HG02938 (cell line): Measurements from ENCODE around the gene NFATC1.

ENCODE experiments used
- ATAC-seq: cut with Tn5 transposase; IDR thresholded peaks from one replicate; pipeline ENCODE4 v1.9.1; 2021; ENCODE audit warnings: mild to moderate bottlenecking, moderate library complexity; ENCODE audit not compliant: unreplicated experiment

The NFATC1 gene

DNA sequence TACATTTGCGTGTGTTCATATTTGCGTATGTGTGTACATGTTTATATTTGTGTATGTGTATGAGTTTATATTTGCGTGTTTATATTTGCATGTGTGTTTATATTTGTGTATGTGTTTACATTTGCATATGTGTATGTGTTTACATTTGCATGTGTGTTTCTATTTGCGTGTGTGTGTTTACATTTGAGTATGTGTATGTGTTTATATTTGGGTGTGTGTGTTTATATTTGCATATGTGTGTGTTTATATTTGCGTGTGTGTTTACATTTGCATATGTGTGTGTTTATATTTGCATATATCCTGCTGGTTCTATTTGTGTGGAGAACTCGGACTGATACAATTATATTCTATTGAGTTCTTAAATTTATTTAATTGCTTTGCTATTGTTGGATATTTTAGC is 168.7 kb downstream of the NFATC1 start:
- no peak for ATAC-seq

DNA sequence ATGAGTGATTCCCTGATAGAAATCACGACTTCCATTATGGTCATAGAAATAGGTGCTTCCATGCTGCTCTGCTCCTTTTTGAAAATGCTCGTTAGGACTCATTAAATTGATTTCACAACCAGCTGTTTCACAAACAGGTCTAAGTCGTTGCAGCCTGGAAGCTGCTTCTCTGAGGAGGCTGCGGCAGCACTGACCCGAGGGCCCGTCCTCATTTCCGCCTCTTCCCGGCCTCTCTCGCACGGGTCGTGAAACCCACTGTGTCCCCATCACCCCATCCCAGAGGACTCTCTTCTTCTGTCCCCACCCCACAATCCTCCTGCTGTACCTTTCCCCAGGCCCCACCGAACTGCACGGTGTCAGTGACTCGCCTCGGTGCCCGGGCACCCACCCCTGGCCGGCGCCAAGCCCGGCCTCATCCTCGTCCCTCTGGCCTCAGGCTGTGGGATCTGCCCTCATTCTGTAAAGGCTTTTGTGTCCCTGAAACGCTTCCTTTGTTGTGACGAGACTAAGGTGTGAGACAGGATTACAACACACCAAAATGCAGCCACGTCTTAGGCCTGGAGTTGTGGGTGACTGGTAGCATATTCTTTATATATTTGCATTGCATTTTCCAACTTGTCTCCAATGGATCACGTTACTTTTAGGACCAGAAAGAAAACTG is 171.2 kb downstream of the NFATC1 start:
- ATAC-seq, result no peak

DNA sequence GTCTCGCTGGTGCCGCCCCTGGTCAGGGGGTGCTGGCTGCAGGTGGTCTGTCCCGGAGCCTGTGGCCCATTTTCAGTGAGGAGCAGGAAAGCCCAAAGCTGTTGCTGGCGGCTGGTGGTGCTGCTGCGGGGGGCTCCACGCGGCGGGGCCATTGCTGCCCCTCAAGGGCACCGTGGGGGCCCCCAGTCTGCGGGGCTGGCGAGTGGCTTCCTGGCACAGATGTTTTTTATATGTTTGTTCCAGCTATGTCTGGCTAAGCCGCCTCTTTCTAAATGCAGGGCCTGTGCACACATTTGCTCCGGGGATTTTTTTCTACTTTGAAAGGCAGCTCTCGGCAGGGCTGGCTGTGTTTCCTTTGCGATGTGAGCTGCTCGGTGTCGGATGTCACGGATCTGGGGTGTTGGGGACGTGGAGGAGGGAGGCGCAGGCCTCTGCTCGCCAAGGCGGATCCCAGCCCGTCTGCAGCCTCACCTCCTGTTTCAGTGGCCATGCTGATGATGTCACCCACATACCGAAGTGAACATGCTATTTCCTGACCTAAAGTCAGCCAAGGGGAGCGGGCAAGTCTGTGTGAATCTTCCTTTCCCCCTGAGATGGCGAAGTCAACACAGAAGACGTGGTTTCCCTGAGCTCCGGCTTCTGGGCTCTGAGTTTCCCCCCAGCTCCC is 171.9 kb downstream of the NFATC1 start:
- ATAC-seq, result no peak

DNA sequence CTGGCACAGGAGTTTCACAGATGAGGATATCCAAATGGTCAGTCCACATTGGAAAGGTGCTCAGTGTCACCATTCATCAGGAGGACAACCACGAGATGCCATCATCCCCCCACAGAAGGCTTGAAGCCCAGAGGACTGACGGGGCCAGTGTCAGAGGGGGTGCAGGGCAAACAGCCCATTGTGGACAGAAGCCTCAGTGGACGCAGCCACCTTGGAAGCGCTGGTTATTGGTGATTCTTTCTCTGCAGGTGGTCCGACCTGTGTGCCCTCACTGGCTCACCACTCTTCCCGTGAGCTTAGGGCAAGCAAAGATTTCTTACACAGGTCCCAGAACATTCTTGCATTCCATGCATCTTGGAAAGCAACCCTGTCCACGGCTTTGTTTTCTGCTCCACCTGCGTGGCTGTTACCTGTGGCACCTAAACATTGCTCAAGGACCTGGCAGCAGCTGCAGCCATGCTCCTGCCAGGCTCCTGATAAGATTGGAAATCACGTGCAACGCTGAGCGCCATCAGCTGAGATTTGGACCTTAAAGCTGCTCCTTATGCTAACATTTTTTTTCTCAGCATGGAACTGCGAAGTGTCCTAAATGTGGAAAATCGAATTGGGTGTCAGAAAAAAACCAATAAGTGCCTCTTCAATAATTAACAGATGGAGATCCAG is 172.9 kb downstream of the NFATC1 start:
- ATAC-seq, result no peak

DNA sequence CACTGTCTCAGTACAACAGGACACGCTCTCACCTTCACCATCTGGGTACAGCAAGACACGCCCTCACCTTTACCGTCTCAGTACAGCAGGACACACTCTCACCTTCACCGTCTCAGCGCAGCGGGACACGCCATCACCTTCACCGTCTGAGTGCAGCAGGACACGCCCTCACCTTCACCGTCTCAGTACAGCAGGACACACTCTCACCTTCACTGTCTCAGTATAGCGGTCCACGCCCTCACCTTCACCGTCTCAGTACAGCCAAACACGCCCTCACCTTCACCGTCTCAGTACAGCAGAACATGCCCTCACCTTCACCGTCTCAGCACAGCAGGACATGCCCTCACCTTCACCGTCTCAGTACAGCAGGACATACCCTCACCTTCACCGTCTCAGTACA is 174.0 kb downstream of the NFATC1 start:
- ATAC-seq, result no peak

DNA sequence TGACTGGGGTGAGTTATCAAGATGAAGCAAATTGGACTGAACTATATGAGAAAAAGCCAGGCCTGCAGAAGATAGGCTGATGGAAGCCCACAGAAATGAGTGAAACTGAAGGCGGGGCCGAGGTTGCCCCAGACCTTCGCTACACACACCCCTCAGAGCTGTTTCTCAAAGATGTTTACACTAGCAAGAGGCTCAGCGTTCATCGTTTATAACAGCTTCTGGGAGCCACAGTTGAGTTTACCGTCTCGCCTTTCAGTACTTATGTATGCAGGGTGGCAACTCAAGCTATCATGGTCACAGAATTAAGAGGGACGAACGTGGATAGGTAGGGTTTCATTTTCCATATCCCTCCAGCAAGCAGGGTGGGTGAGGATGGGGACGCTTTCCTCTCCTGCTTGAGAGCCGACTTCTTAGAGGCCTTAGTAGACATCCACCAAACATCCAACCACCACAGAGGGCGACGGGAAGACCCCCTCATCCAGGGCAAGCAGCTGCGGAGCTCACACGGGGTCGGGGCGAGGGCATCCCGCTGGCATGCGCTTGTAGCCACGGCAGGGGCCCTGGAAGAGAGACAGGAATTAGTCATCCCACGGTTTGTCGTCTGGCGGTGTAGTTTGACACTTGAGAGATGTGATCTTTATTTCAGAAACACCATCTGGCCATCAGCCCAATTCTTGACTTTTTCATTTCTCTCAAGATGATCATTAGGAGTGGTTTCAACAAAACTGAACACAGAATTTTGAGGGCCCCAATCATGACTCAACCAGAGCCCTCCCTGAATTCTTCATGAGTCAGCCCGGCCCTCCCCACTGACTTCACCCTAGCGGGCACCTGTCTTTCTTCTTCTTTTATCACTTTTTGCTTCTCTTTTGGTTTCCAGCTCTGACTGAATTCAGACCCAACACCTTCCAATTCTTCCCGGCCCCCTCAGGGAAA is 174.8 kb downstream of the NFATC1 start:
- ATAC-seq, result no peak

DNA sequence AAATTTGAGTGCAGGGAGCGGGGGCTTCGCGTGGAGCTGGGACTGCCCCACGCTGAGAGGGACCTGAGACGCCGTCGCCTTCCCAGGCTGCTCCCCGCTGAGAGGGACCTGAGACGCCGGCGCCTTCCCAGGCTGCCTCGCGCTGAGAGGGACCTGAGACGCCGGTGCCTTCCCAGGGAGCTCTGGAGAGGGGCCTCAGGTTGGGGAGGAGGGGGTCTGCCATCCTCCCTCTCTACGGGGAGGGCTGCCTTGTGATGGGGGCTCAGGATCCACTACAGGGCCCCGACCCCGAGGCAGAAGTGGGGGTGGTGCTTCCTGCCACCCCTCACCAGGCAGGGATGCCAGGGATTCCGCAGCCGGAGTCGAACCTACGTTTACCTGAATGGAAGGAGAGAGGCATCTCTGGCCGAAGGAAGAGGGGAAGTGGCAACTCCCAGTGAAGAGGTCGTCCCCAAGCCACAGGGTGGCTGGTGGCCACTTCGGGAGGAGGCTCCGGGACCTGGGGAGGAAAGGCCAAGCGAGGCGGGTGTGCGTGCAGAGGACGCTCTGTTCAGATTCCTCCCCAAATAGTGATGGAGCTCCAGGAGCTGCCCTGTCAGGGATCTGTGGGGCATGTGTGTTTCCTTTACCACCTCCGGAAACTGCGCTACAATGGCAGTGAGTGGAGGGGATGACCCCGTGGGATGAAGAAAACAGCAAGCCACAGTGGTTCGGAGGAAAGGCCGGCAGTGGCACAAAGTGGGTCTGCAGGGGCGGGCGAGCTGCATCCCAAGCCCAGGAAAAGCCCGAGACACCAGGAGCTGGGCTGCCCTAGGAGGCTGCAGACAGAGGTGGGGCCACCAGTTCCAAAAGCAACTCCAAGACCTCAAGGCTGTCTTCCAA is 175.7 kb downstream of the NFATC1 start:
- ATAC-seq, result no peak

DNA sequence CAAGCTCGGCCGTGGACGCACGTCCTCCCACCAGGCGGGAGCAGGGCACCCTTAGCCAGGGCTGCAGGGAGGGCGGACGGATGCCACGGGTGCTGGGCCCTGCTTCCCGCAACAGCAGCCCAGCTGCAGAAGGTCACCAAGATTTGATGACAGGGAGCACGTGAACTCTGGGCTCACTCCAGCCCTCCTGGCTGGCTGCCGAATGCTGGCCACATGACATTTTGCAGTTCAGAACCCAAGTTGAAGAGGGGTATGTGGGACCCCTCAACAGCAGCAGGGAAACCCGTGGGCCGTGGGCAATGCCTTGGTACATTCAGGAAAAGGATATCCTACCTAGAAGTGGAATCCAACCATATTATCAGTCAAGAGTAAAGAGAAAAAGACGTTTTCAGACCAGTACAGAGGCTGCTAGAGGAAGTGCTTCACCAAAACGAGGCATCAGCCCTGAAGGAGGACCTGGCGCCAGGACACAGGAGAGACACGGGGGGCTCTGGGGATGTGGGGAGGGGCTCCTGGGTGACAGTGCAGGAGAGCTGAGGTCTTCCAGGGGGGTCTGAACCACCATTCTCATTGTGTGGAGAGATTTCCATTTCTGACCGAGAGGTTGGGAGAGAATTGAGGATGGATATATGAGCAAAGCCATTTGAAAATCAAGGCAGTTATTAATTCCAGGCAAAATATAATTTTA is 176.5 kb downstream of the NFATC1 start:
- no peak for ATAC-seq

DNA sequence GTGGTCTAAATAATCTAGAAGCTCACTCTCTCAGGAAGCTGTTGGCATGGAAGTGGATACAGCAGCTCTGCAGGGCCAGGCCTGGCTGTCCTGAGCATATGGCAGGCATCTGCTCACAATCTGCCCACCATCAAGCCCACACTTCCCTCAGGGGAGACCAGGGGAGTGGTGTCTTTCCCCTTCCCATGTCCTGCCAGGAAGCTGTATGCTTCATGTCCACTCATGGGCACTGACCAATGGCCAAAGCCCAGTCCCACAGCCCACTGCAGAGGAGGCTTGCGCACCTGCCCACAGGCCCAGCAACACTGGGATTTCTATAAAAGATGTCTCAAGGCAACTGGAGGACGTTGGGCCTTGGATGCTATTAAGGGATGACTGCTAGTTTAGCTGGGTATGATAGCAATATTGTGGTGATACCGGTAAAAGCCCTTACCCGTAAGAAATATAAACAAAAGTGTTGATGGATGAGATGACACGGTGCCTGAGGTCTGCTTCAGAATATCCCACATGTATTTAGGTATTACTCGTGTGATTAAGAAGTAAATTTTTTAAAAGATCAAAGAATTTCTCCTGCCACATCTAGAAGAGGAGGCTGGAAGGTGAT is 177.2 kb downstream of the NFATC1 start:
- ATAC-seq, result no peak

DNA sequence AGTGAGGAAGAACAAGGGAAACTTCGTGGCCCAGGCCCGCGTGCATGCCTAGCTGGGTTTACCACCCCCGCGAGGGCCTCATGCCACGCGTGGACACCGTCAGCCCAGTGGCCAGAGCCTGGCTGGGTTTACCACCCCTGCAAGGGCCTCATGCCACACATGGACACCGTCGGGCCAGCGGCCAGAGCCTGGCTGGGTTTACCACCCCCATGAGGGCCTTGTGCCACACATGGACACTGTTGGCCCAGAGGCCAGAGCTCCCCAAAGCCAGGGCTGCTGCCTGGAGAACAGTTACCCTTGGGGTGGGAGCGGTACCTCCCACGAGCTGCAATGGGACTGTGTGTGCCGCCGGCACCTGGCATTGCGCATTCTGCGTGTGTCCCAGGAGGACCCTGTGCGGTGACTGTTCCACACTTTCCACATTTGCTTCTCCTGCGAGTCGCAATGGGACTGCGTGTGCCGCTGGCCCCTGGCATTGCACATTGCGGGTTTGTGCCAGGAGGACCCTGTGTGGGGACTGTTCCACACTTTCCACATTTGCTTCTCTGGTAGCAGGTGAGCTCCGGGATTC is 178.3 kb downstream of the NFATC1 start:
- ATAC-seq, result no peak

DNA sequence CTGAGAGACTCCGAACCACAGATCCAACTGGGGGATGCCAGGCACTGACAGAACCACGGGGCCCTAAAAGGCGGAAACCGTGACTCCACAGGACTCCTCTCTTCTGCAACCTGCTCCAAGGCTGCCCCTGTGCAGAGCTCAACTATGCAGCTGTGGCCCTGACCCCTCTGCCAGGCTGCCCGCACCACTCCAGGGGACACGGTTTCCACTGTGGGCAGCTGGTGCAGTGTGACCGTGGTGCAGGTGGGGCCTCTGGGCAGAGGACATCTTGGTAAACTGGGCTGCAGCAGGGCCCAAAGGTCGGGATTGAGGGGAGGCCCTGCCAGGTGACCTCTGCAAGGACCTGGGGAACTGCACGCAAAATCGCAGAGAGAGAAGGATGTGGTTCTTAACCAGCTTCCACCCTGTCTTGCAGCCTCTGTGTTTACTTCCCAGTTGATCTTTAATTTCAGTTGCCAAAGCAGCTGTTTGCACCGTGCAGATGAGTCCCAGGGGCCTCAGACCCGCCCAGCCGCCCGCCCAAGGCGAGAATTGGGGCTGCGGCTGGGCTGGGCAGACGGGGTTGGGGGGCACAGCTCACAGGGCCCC is 179.3 kb downstream of the NFATC1 start:
- ATAC-seq, result no peak

DNA sequence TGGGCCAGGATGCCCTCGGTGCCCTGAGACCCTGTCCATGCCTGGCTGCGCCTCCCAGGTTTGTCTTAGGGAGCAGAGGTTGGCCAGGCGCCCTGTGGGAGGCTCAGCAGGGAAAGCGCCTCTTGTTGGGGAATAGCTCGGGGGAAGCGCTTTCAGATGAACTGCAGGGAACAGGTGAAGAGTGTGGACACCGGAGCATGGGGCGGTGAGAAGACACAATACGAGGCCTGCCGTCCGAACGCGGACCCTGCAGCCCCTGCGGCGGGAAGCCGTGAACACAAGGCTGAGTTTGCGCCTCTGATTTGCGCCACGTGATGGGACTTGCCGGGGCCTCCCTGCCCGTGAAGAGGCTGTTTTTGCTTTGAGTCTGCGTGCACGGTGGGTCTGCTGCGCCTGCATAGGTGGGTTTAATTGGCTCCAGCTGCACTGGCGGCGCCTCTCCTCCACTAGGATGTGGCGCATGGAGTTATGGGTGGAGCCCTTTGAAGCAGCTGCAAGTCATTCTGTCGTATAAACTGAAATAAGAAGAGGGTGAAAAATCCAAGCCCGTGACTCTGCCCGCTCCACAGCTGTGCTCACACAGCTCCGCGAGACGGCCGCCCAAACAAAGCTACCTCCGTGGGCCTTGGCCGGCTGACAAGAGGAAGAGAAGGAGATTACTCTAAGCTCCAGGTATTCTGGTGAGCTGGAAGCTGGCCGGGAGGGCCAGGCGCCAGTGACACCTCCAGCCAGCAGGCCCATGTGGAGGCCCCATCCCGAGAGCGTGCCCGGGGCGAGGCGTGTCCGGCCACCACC is 180.4 kb downstream of the NFATC1 start:
- ATAC-seq, result no peak

DNA sequence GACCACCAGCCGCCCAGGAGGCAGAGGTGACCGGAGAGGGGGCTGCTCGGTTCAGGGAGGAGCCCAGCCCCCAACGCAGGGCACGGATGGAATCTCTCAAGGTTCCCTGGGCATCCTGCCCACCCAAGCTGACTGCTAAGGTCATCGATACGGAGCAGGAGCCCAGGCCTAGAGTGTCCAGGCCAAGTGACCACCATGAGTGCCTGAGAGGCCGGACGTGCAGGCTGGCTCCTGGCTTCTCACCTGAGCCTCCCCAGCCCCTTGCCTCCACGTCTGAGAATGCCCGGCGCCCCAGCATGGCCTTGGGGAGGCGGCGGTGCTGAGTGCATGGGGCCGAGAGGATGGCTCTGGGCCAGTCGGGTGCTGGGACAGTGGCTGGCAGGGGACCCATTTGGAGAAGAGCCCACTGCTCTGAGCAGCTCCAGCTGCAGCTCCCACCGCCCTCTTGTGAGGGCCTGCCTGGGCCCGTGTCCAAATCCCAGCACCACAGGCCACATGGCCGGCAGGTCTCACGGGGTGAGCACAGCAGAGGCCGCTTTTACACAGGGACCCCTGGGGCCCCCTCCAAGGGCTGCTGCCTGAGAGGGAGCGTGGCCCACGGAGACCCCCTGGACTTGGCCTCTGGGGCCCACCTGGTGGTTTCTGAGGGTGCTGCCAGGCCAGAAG is 181.1 kb downstream of the NFATC1 start:
- ATAC-seq, result no peak

DNA sequence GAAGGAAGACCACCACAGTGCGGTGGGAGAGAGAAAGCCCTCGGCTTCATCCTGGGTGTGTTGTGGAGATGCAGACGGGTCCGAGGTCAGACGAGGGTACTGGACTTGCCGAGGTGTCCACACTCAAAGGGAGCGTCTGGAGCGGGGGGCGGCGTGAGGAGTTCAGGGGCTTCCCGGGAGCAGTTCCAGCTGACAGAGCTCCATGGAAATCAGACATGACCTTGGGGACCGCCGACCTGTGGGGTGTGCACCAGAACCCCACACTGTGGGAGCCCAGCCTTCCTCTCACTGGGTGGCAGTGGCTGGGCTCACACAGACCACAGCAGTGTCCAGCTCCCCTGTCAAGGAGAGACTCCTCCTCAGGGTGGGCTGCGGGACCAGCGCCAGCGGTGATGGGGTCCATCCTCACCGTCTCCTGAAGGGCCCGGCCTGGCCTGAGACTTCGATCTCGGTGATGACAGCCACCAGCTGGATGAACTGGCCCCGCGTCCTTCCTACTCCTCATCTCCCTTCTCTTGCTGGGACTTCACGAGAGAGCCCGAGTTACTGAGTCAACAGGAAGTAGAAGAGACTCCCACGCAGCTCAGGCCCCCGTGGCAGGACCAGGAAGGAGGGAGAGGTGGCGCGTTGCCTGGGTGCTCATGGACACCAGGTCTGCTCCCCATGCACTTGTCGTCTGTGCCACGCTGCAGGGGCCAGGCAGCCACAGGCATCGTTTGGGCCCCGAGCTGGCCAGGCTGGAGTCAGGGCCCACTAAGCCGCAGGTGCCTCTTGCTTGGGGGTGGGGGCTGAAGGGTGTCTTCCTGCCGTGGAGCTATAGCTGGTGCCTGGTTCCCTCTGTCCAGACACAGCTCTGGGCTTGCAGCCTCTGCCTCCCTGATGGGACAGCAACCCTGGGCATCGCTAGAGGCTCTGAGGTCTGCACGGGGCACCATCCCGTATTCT is 182.0 kb downstream of the NFATC1 start:
- no peak for ATAC-seq

DNA sequence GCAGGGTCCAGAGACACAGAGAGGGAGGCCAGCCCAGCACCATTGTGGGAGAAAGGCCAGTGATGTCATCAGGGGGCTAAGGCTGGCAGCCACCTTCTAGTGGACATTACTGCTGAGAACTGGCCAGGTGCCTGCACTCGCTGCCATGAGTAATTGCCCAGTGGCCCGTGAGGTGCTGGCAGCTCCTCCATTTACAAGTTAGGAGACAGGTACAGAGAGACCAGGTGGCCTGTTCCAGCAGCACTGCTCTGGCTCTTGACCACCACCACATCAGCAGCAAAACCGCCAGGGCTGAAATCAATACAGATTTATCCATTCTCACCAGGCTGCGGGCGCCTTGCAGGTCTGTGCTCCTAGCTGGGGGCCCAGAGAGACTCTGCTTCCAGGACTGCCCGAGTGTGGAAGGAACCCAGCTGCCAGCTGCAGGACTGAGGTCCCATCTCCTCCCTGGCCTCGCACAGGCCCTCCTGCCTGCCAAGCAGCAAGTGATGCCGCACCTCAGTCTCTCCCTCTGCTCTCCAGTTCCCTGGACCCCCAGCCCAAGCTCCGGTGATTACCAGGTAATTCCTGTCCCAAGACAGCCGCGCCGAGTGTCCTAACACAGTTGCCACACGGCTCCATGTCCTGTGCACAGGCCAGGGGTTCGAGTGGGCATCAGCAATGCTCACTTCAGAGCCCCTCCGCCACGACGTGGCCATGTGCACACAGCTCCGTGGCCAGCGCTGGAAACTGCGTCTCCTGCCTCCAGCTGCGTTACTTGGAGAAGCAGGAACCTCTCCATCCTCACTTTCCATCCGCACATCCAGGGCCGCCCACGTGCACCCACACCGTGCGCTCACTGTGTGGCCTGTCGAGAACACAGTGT is 182.9 kb downstream of the NFATC1 start:
- no peak for ATAC-seq
